OCI-LY7 (cell line): Measurements from ENCODE around the gene C10orf71. TPM values are rescaled to one million over a fixed set of nuclear protein-coding genes. Genes with fewer than 3 reads are reported as not detected.

ENCODE experiments used
- BruUV-seq: library from RNA; stranded (reverse); fragments of 400-500 nt; replicated peaks from 2 replicates; lab custom pipeline; 2021; lab: Mats Ljungman, UMichigan
- CTCF ChIA-PET: fragments of 300-600 bp; sonication (Branson Sonifier 250); formaldehyde crosslinking; loops from one replicate; lab custom pipeline; 2022; ENCODE audit warnings: antibody characterized with exemption; ENCODE audit not compliant: unreplicated experiment; lab: Charles Lee
- POLR2A ChIA-PET: fragments of 300-600 bp; sonication (Branson Sonifier 250); formaldehyde crosslinking; loops from one replicate; lab custom pipeline; 2022; ENCODE audit warnings: antibody characterized with exemption; lab: Charles Lee
- DNase-seq: peaks from one replicate; pipeline ENCODE4 v3.0.0-alpha.2; 2015; ENCODE audit warnings: low spot score
- H2AFZ ChIP-seq: fragments of 200-600 bp; sonication (generic), shearing (Covaris generic); 2 replicates; pipeline ENCODE4 v1.6.1; 2014; ENCODE audit warnings: mild to moderate bottlenecking, antibody characterized with exemption, low read length, moderate library complexity
- H3K27ac ChIP-seq: fragments of 200-600 bp; sonication (generic); 2 replicates; pipeline ENCODE4 v1.5.1; 2014; ENCODE audit warnings: mixed run types, low read depth, mild to moderate bottlenecking, moderate library complexity, low read length, inconsistent platforms; ENCODE audit not compliant: poor library complexity, severe bottlenecking
- H3K36me3 ChIP-seq: fragments of 200-600 bp; sonication (generic); 2 replicates; pipeline ENCODE4 v1.6.1; 2014; ENCODE audit warnings: mild to moderate bottlenecking, antibody characterized with exemption, low read length, moderate library complexity, mixed read lengths; ENCODE audit not compliant: insufficient read depth
- H3K4me1 ChIP-seq: fragments of 200-600 bp; sonication (generic); 2 replicates; pipeline ENCODE4 v1.5.1; 2014; ENCODE audit warnings: mild to moderate bottlenecking, low read length; ENCODE audit not compliant: insufficient read depth, poor library complexity, severe bottlenecking
- H3K4me2 ChIP-seq: fragments of 200-600 bp; sonication (generic); 2 replicates; pipeline ENCODE4 v1.6.1; 2014; ENCODE audit warnings: mild to moderate bottlenecking, low read length
- H3K4me3 ChIP-seq: fragments of 200-600 bp; sonication (generic); 2 replicates; pipeline ENCODE4 v1.5.1; 2014; ENCODE audit warnings: mild to moderate bottlenecking, low read depth, low read length; ENCODE audit not compliant: poor library complexity, severe bottlenecking
- H3K79me2 ChIP-seq: fragments of 200-600 bp; sonication (generic); 2 replicates; pipeline ENCODE4 v1.6.1; 2016; ENCODE audit warnings: low read depth, mild to moderate bottlenecking, low read length, moderate library complexity, mixed read lengths; ENCODE audit not compliant: insufficient read depth
- H3K9me2 ChIP-seq: fragments of 200-600 bp; sonication (generic); 2 replicates; pipeline ENCODE4 v1.6.1; 2016; ENCODE audit warnings: mild to moderate bottlenecking, low read length, mixed read lengths; ENCODE audit not compliant: insufficient read depth
- H3K9me3 ChIP-seq: fragments of 200-600 bp; sonication (generic); 2 replicates; pipeline ENCODE4 v1.6.1; 2014; ENCODE audit warnings: mild to moderate bottlenecking, mixed run types, low read length, mixed read lengths
- H4K20me1 ChIP-seq: fragments of 200-600 bp; sonication (generic); 2 replicates; pipeline ENCODE4 v1.6.1; 2014; ENCODE audit warnings: mild to moderate bottlenecking, antibody characterized with exemption, low read length, moderate library complexity, mixed read lengths; ENCODE audit not compliant: insufficient read depth
- CTCF ChIP-seq: fragments of 200-600 bp; sonication (generic); conservative IDR thresholded peaks from 2 replicates; pipeline ENCODE4 v1.5.1; 2014; ENCODE audit warnings: mild to moderate bottlenecking, antibody characterized with exemption, low read length, moderate library complexity, mixed read lengths
- EZH2phosphoT487 ChIP-seq: fragments of 200-600 bp; sonication (generic); IDR thresholded peaks from 2 replicates; pipeline ENCODE4 v1.6.1; 2018; ENCODE audit warnings: low read depth, borderline replicate concordance, mild to moderate bottlenecking, mixed run types, antibody characterized with exemption, low read length, moderate library complexity, mixed read lengths
- intact Hi-C: fragments of 100-400 bp; cut with micrococcal nuclease; formaldehyde crosslinking; loops from one replicate; pipeline ENCODE4 v1.10.0; 2022; ENCODE audit not compliant: unreplicated experiment
- total RNA-seq, 2 experiments: library from RNA; depleted of rRNA in 1 of 2; stranded (reverse); fragments of >200 nt in 1 of 2; shearing (Covaris generic) in 1 of 2; gene quantifications; 2 replicates each; pipeline ENCODE4 v1.2.3, GENCODE V29; 2014 to 2022

C10orf71 gene
- total RNA-seq, 2 experiments from 2014 or later = 0.06 to 0.08 TPM

GRCh38 chr10:49264177-49264677, 34.7 kb upstream of the C10orf71 start:
- BruUV-seq = no TSS peak
- H3K4me1 ChIP-seq = no peaks in the 10 kb centered on the region
- H3K4me3 ChIP-seq = no peak overlapping the region
- no peaks in the 10 kb centered on the region for H3K9me2 ChIP-seq
- no peaks in the 10 kb centered on the region for H3K9me3 ChIP-seq
- TF ChIP-seq CTCF (no peak), EZH2phosphoT487 (no peak)
- H4K20me1 ChIP-seq = no peaks in the 10 kb centered on the region
- no peak overlapping the region for H3K27ac ChIP-seq
- no peak overlapping the region for H2AFZ ChIP-seq
- no peak overlapping the region for H3K4me2 ChIP-seq
- intact Hi-C loops = no loop called here
- POLR2A ChIA-PET = no interaction called here
- no peaks in the 10 kb centered on the region for H3K79me2 ChIP-seq
- CTCF ChIA-PET = no interaction called here
- no peak for DNase-seq
- no peaks in the 10 kb centered on the region for H3K36me3 ChIP-seq

- Histone ChIP-seq H3K4me3 (no peak overlapping the region), H3K4me2 (no peak overlapping the region), H3K27ac (no peak overlapping the region), H2AFZ (no peak overlapping the region), H3K79me2 (no peaks in the 10 kb centered on the region), H3K9me3 (no peaks in the 10 kb centered on the region), H4K20me1 (no peaks in the 10 kb centered on the region), H3K36me3 (no peaks in the 10 kb centered on the region), H3K4me1 (no peaks in the 10 kb centered on the region), H3K9me2 (no peaks in the 10 kb centered on the region)
- POLR2A ChIA-PET = interaction anchor here (0.7 kb wide), 1 partner anchor 30 kb away, joined by 3 read pairs; no protein-coding TSS in a partner anchor
- no peak for TF ChIP-seq EZH2phosphoT487
- no peak for TF ChIP-seq CTCF
- no TSS peak for BruUV-seq
- intact Hi-C loops = no loop called here
- CTCF ChIA-PET = no interaction called here
- DNase-seq = no peak
Measured at GRCh38 chr10:49265885-49266284, 33.1 kb upstream of the C10orf71 start.

- Histone ChIP-seq H2AFZ (no peak overlapping the region), H3K36me3 (no peaks in the 10 kb centered on the region), H3K4me3 (no peak overlapping the region), H4K20me1 (no peaks in the 10 kb centered on the region; the same call in 1 of the 2 replicates), H3K27ac (no peak overlapping the region), H3K4me1 (no peaks in the 10 kb centered on the region), H3K9me3 (no peaks in the 10 kb centered on the region), H3K9me2 (no peaks in the 10 kb centered on the region), H3K4me2 (no peak overlapping the region), H3K79me2 (no peaks in the 10 kb centered on the region)
- DNase-seq = peak; percentile 10
- ChIA-PET POLR2A (interaction anchor here (0.6 to 0.9 kb wide), 2 partner anchors 19 to 89 kb away, joined by 3 read pairs; no protein-coding TSS in a partner anchor), CTCF (no interaction called here)
- intact Hi-C loops = no loop called here
- TF ChIP-seq CTCF (peak; percentile 52), EZH2phosphoT487 (no peak)
- BruUV-seq = no TSS peak
Measured at GRCh38 chr10:49268185-49268584, 30.8 kb upstream of the C10orf71 start.
